Measurements from ENCODE around the gene ALDH3A2. TPM values are rescaled to one million over a fixed set of nuclear protein-coding genes. Genes with fewer than 3 reads are reported as not detected.

The ALDH3A2 gene
- total and polyA plus RNA-seq, 4 donors = 63.3 to 165 (median 80.4) TPM

- H3K27ac ChIP-seq (ENCODE audit: low read depth in 1 of 2, low read length in 2 of 2) = no peak overlapping the region
Measured at GRCh38 chr17:19707728-19708221, 59.2 kb downstream of the ALDH3A2 start.

More at GRCh38 chr17:19707728-19708221, 59.2 kb downstream of the ALDH3A2 start:
- no peak for DNase-seq (ENCODE audit: low spot score)
- Histone ChIP-seq H3K9ac (ENCODE audit: low read depth in 1 of 2, low read length in 2 of 2) (no peak overlapping the region), H3K4me3 (ENCODE audit: low read depth in 1 of 3, low read length in 3 of 3) (no peak overlapping the region), H3K9me3 (ENCODE audit: control insufficient read depth in 4 of 4, low read length in 3 of 4) (no peaks in the 10 kb centered on the region), H3K27me3 (ENCODE audit: control insufficient read depth in 4 of 4, insufficient read depth in 4 of 4, low read length in 3 of 4) (no peaks in the 10 kb centered on the region), H3K36me3 (ENCODE audit: control insufficient read depth in 4 of 4, insufficient read depth in 3 of 4, low read depth in 1 of 4, low read length in 3 of 4) (no peaks in the 10 kb centered on the region), H3K4me1 (ENCODE audit: control insufficient read depth in 4 of 4, insufficient read depth in 4 of 4, low read length in 3 of 4) (peaks cover 0 to 4% (median 0%) of the 10 kb centered on the region in 4 donors)
- TF ChIP-seq, protein P1, sequence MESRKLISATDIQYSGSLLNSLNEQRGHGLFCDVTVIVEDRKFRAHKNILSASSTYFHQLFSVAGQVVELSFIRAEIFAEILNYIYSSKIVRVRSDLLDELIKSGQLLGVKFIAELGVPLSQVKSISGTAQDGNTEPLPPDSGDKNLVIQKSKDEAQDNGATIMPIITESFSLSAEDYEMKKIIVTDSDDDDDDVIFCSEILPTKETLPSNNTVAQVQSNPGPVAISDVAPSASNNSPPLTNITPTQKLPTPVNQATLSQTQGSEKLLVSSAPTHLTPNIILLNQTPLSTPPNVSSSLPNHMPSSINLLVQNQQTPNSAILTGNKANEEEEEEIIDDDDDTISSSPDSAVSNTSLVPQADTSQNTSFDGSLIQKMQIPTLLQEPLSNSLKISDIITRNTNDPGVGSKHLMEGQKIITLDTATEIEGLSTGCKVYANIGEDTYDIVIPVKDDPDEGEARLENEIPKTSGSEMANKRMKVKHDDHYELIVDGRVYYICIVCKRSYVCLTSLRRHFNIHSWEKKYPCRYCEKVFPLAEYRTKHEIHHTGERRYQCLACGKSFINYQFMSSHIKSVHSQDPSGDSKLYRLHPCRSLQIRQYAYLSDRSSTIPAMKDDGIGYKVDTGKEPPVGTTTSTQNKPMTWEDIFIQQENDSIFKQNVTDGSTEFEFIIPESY (IDR thresholded peaks at IDR 0.05) = no peak
- TF ChIP-seq JUND (IDR thresholded peaks at IDR 0.05) = no peak
- no peak for TF ChIP-seq TAF1 (conservative IDR thresholded peaks at IDR 0.05)
- TF ChIP-seq, protein P2, sequence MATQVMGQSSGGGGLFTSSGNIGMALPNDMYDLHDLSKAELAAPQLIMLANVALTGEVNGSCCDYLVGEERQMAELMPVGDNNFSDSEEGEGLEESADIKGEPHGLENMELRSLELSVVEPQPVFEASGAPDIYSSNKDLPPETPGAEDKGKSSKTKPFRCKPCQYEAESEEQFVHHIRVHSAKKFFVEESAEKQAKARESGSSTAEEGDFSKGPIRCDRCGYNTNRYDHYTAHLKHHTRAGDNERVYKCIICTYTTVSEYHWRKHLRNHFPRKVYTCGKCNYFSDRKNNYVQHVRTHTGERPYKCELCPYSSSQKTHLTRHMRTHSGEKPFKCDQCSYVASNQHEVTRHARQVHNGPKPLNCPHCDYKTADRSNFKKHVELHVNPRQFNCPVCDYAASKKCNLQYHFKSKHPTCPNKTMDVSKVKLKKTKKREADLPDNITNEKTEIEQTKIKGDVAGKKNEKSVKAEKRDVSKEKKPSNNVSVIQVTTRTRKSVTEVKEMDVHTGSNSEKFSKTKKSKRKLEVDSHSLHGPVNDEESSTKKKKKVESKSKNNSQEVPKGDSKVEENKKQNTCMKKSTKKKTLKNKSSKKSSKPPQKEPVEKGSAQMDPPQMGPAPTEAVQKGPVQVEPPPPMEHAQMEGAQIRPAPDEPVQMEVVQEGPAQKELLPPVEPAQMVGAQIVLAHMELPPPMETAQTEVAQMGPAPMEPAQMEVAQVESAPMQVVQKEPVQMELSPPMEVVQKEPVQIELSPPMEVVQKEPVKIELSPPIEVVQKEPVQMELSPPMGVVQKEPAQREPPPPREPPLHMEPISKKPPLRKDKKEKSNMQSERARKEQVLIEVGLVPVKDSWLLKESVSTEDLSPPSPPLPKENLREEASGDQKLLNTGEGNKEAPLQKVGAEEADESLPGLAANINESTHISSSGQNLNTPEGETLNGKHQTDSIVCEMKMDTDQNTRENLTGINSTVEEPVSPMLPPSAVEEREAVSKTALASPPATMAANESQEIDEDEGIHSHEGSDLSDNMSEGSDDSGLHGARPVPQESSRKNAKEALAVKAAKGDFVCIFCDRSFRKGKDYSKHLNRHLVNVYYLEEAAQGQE (IDR thresholded peaks at IDR 0.05) = no peak
- TF ChIP-seq FOXA2 (IDR thresholded peaks at IDR 0.05) = no peak
- TF ChIP-seq MAX (IDR thresholded peaks at IDR 0.05) = no peak
- no peak for TF ChIP-seq CTCF (IDR thresholded peaks at IDR 0.05; ENCODE audit: low read depth, low read length, missing input control)
- no peak for TF ChIP-seq NR2F2 (IDR thresholded peaks at IDR 0.05)
- WGBS = 90% methylated on average over 11 of the region's 11 CpGs

Data from liver (tissue), 9 donors.